Sigmoid colon (tissue), 7 donors: ENCODE data around the gene HPCAL1. TPM values are rescaled to one million over a fixed set of nuclear protein-coding genes. Genes with fewer than 3 reads are reported as not detected.

ENCODE experiments used
- DNase-seq: peaks from one replicate; pipeline ENCODE4 v3.0.0-alpha.2; 2019
- H3K27ac ChIP-seq, 4 donors: fragments of 200-600 bp; sonication (generic); one replicate each; pipeline ENCODE4 v1.5.1; 2016 to 2019; ENCODE audit warnings: mild to moderate bottlenecking in 1 of 4
- H3K27me3 ChIP-seq, 3 donors: fragments of 200-600 bp; sonication (generic); one replicate each; pipeline ENCODE4 v1.5.1; 2019; ENCODE audit warnings: mild to moderate bottlenecking in 1 of 3
- H3K36me3 ChIP-seq, 4 donors: fragments of 200-600 bp; sonication (generic); one replicate each; pipeline ENCODE4 v1.5.1; 2016 to 2019
- H3K4me1 ChIP-seq, 4 donors: fragments of 200-600 bp; sonication (generic); one replicate each; pipeline ENCODE4 v1.5.1; 2017 to 2019
- H3K4me3 ChIP-seq, 4 donors: fragments of 200-600 bp; sonication (generic); one replicate each; pipeline ENCODE4 v1.5.1; 2017 to 2019; ENCODE audit warnings: mild to moderate bottlenecking in 2 of 4, moderate library complexity in 1 of 4
- H3K9me3 ChIP-seq, 4 donors: fragments of 200-600 bp in 3 of 4; sonication (generic) in 3 of 4; one replicate each; pipeline versions ENCODE4 v1.5.1 to v1.6.1; 2013 to 2019
- CTCF ChIP-seq, 4 experiments: fragments of 450-650 bp in 3 of 4; fragments of 200-600 bp in 1 of 4; IDR thresholded peaks; one replicate each; pipeline ENCODE4 v1.5.1; 2016 to 2019; ENCODE audit warnings: antibody characterized with exemption in 4 of 4, mild to moderate bottlenecking in 3 of 4, moderate library complexity in 2 of 4
- EP300 ChIP-seq, 4 donors: sonication (generic); formaldehyde crosslinking; IDR thresholded peaks; one replicate each; pipeline ENCODE4 v1.6.1; 2017; ENCODE audit warnings: antibody characterized with exemption in 4 of 4
- POLR2A ChIP-seq, 2 donors: fragments of 450-650 bp; IDR thresholded peaks; one replicate each; pipeline ENCODE4 v1.6.1; 2016; ENCODE audit warnings: antibody characterized with exemption in 2 of 2, mild to moderate bottlenecking in 2 of 2, moderate library complexity in 2 of 2
- POLR2AphosphoS5 ChIP-seq, 4 donors: sonication (generic); formaldehyde crosslinking; IDR thresholded peaks; one replicate each; pipeline ENCODE4 v1.6.1; 2017; ENCODE audit warnings: antibody characterized with exemption in 4 of 4
- WGBS, 2 donors: extraction: QIAGEN DNeasy Blood & Tissue Kit; methylation state at CpG; one replicate each; pipeline ENCODE4 v1.1.7; 2013; 5-methylcytosine and 5-hydroxymethylcytosine counted together
- intact Hi-C: fragments of 100-400 bp; cut with DNase I; formaldehyde crosslinking; loops from one replicate; pipeline ENCODE4 v1.15.1; 2023
- polyA plus RNA-seq, 3 donors: library from polyadenylated mRNA; stranded (reverse); fragments of 200-250 nt; gene quantifications; one replicate each; pipeline ENCODE4 v1.2.3, GENCODE V29; 2013
- total RNA-seq, 4 donors: library from RNA; depleted of rRNA; stranded (reverse); fragments of >200 nt; gene quantifications; one replicate each; pipeline ENCODE4 v1.1.0, GENCODE V29; 2016
- donor health status: healthy with polysubstance abuse.
- donor health status: Bipolar disorder and iron deficiency.
- donor health status: healthy.

Gene HPCAL1
- total and polyA plus RNA-seq, 7 donors: 27.7 to 115 (median 46.0) TPM

DNA sequence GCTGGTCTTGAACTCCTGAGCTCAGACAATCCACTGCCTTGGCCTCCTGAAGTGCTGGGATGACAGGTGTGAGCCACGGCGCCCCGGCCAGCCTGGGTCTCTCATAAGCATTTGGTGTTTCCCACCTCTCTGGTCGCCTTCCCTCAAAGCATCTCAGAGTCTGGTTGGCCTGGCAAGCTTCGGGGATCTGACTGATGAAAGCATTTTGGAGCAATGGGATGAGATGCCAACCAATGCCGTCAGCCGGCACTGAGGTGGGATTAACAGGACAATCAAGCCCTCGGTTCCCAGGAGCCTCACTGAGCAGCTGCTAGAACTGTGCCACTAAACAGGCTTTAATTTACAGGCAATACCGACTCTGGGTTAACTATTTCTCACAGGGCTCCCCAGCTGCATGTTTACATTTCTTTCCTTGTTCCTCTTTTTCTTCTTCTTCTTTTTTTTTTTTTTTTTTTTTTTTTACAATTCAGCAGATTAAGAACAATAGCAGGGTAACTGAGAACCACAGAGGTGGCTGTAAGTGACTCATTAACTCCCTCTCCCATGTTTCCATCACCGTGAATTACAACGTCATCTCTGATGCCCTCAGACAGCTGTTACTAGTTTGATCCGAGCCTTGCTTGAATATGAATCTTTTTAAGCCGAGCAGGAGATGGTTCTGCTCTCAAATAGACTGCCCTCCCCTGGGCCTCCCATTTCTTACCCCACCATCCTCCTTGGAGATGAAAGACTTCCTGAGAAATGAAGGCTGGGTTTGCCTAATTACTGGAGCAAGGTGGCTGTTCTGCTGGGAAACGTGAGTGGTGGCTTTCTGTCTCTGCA is 107.5 kb downstream of the HPCAL1 start:
- DNase-seq: no peak
- TF ChIP-seq POLR2A (IDR thresholded peaks at IDR 0.05) (no peak), CTCF (IDR thresholded peaks at IDR 0.05) (no peak), POLR2AphosphoS5 (IDR thresholded peaks at IDR 0.05) (no peak), EP300 (IDR thresholded peaks at IDR 0.05) (no peak)
- 22 to 44% methylated on average over 14 of the region's 14 CpGs for WGBS, 2 donors
- Histone ChIP-seq H3K36me3 (no peaks in the 10 kb centered on the region), H3K4me3 (no peak overlapping the region), H3K27me3 (no peaks in the 10 kb centered on the region), H3K9me3 (no peaks in the 10 kb centered on the region), H3K27ac (peak overlapping the region in 2 of 4 donors; percentile 25 to 70), H3K4me1 (peaks cover 0 to 78% (median 57%) of the 10 kb centered on the region in 4 donors)
- intact Hi-C loops: no loop called here

DNA sequence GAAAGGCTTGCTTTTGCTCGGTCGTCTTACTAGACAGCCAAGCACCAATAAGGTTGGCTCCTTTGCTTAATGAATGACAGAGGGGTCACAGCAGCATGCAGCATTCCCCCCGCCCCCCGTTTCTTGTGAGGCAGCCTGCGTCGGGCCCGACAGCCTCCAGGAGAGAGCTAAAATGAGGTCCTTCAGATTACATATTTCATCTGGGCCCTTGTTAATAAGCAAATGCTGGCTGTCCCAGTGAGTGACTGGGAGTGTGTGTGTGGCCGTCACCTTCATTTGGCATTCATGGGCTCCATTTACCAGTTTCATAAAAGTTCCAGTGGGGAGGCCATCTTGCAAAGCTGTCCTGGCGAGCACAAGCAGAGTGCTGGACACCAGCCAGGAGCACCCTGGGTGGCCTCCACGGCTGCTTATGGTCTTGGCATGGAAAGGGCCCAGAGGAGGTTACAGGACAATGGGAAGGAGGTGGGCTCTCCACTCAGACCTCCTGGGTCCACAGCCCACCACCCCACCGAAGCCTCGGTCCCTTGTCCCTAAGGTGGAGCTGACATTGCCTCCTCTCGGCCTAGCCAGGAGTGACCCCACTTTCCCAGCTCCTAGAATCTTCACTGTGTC is 108.2 kb downstream of the HPCAL1 start:
- intact Hi-C loops: no loop called here

GRCh38 chr2:10411557-10411956 is 108.9 kb downstream of the HPCAL1 start:
- intact Hi-C loops: no loop called here
- Histone ChIP-seq H3K9me3 (no peaks in the 10 kb centered on the region), H3K27ac (peak overlapping the region in 2 of 4 donors; percentile 44 to 70), H3K36me3 (no peaks in the 10 kb centered on the region), H3K4me1 (peaks cover 0 to 65% (median 44%) of the 10 kb centered on the region in 4 donors), H3K27me3 (no peaks in the 10 kb centered on the region), H3K4me3 (no peak overlapping the region)
- DNase-seq: no peak
- TF ChIP-seq POLR2AphosphoS5 (IDR thresholded peaks at IDR 0.05) (no peak), EP300 (IDR thresholded peaks at IDR 0.05) (no peak), POLR2A (IDR thresholded peaks at IDR 0.05) (no peak), CTCF (IDR thresholded peaks at IDR 0.05) (no peak)
- WGBS, 2 donors: 90 to 91% methylated on average over 8 of the region's 8 CpGs

More for the DNA sequence above, 108.2 kb downstream of the HPCAL1 start:
- WGBS, 2 donors: 75 to 79% methylated on average over 13 of the region's 13 CpGs
- no peak for TF ChIP-seq EP300 (IDR thresholded peaks at IDR 0.05)
- no peak for TF ChIP-seq POLR2AphosphoS5 (IDR thresholded peaks at IDR 0.05)
- no peak for TF ChIP-seq CTCF (IDR thresholded peaks at IDR 0.05)
- no peak for TF ChIP-seq POLR2A (IDR thresholded peaks at IDR 0.05)
- H3K4me1 ChIP-seq: peaks cover 0 to 72% (median 50%) of the 10 kb centered on the region in 4 donors
- H3K9me3 ChIP-seq: no peaks in the 10 kb centered on the region
- peak overlapping the region in 2 of 4 donors; percentile 25 to 70 for H3K27ac ChIP-seq
- no peaks in the 10 kb centered on the region for H3K36me3 ChIP-seq
- DNase-seq: no peak
- no peak overlapping the region for H3K4me3 ChIP-seq
- no peaks in the 10 kb centered on the region for H3K27me3 ChIP-seq

DNA sequence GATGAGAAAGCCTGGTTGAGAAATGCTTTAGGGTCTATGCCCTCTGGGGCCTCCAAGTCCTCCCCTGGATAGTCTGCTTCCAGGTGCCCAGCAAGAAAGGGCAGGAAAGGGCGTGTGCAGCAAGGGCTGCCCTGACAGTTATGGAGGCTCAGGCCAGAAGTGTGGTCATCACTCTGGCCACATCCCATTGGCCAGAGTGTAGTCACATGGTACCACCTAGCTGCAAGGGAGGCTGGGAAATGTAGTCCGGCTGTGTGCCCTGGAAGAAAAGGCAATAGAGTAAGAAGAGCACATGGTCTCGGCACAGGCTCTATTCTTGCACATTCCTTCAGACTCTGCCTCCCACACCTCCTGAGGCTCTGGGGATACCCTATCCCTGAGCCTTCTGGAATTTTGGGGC is 109.7 kb downstream of the HPCAL1 start:
- H3K4me1 ChIP-seq: peaks cover 0 to 57% (median 37%) of the 10 kb centered on the region in 4 donors
- no peak overlapping the region for H3K4me3 ChIP-seq
- no peaks in the 10 kb centered on the region for H3K27me3 ChIP-seq
- H3K9me3 ChIP-seq: no peaks in the 10 kb centered on the region
- DNase-seq: no peak
- WGBS, 2 donors: 94 to 97% methylated on average over 3 of the region's 3 CpGs
- intact Hi-C loops: no loop called here
- TF ChIP-seq POLR2AphosphoS5 (IDR thresholded peaks at IDR 0.05) (no peak), EP300 (IDR thresholded peaks at IDR 0.05) (no peak), CTCF (IDR thresholded peaks at IDR 0.05) (no peak), POLR2A (IDR thresholded peaks at IDR 0.05) (no peak)
- no peaks in the 10 kb centered on the region for H3K36me3 ChIP-seq
- peak overlapping the region in 3 of 4 donors; percentile 44 to 70 (median 56) for H3K27ac ChIP-seq
